OCI-M2 (cell line): ENCODE measurements around the gene ST6GALNAC4.

Experiments used
- DNase-seq: peaks from one replicate; lab custom pipeline; 2025; ENCODE audit not compliant: unreplicated experiment; lab: John Stamatoyannopoulos, UW

Gene ST6GALNAC4

DNA sequence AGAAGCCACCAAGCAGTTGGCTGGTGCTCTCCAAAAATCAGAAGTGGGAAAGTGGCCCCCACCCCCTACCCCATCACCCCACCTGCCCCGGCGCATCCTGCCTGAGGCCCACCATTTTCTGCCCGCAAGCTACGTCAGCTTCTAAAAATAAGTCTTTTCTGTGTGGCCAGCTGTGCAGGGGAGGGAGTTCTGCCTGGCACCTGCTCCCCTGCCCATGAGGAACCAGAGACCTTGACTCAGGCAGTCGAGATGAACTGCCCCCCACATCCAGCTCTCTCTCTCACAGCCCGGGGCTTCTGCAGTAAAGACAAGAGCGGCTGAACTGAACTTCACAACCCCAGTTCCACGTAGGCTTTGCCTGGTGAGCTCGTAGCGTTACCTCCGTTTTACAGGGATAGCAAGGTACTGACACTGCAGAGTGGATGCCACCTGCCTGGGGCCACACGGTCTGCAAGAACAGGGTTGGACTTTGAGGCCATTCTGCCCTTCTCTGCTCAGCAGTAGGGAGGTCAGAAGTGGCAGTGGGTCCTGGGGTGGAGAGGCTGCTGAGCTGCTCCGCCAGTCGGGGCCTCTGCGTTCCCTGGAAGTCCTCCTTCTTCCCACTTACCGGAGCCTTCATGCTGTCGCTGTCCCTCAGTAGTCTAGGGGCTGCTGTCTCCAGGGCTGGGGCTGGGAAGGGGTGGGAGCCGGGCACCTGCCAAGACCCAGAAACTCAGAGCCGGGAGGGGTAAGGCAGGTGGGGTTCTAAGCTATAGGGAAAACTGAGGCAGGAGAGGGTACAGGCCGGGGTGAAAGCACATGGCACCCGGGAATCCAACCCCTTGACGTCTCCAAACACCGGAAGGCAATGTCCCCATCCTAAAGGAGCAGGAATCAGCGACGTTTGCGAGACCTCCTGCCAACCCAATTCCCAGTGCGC is 781 bp downstream of the ST6GALNAC4 start:
- DNase-seq: no peak

DNA sequence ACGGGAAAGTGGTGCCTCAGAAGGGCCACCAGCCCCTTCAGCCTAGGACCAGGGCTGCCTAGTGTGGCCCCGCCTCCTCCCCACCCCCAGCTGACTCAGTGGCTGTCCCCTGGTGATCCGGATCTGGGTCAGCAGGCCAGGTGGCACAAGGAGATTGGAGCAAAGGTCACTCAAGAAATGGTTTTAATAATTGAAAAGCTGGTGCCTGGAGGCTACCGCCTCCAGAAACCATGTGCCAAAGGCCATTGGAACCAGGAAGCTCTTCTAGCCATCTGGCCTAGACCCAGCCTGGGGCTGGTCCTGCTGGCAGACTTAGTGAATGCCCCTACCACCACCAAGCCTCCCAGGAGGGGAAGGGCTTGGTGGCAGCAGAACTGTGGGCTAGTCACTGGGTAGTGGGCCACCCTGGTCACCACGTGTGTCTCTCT is 1.5 kb downstream of the ST6GALNAC4 start:
- no peak for DNase-seq

DNA sequence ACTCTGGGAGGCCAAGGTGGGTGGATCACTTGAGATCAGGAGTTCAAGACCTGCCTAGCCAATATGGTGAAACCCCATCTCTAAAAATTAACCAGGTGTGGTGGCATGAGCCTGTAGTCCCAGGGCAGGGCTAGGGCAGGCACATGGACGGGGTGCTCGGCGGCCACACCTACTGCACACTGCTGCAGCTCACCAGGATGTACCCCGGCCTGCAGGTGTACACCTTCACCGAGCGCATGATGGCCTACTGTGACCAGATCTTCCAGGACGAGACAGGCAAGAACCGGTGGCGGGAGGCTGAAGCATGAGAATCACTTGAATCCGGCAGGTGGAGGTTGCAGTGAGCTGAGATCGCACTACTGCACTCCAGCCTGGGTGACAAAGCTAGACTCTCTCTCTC is 3.2 kb downstream of the ST6GALNAC4 start:
- no peak for DNase-seq

DNA sequence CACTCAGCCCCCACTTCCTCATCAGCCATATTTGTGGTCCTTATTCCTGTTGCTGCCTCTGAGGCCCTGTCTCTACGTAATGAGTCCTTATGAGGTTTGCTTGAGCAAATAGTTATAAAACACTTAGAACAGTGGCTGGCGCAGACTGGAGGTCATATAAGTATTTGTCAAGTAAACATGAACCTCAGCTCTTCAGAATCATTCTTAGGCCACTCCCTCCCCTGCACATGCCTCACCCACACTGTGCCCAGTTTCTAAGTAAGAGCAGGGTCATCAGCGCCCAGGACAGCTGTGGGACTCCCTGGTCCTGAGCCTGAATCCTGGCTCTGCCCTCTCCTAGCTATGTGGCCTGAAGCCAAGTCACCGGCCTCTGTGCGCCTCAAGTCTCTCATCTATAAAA is 4.0 kb downstream of the ST6GALNAC4 start:
- no peak for DNase-seq

DNA sequence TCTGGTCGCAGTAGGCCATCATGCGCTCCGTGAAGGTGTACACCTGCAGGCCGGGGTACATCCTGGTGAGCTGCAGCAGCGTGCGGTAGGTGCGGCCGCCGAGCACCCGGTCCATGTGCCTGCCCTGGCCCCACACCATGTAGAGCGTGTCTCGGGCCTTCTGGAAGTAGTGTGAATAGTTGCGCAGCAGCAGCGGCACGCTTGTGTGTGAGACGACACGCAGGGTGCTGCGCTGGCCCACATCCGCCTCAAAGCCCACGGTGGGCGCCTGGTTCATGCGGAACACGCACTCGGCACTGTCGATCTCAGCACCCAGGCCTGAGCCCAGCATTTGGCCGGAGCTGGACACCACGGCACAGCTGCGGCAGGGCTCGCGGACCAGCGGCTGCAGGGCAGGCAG is 4.5 kb downstream of the ST6GALNAC4 start:
- DNase-seq: no peak

DNA sequence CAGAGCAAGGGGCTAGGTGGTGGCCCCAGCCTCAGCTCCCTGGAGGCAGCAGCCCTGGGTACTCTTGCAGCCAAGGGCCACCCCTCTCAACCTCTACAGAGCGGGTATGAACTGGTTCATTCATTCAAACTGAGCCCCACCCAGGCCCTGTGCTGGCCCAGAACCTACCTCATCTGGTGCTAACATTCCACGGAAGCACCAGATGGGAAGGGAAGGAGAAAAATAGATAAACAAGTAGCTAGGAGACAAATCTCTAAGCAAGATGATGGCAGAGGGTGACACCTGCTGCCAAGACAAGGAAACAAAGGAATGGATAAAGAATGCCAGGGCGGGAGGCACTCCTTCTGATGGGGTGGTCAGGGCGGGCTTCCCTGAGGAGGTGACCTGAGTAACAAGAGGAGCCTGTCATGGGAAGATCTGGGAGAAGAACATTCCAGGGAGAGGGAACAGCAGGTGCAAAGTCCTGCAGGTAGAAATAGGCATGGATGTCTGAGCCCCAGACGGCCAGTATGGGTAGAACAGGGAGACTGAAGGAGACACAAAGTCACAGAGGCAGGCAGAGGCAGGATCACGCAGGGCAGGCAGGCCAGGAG is 6.1 kb downstream of the ST6GALNAC4 start:
- DNase-seq: no peak

DNA sequence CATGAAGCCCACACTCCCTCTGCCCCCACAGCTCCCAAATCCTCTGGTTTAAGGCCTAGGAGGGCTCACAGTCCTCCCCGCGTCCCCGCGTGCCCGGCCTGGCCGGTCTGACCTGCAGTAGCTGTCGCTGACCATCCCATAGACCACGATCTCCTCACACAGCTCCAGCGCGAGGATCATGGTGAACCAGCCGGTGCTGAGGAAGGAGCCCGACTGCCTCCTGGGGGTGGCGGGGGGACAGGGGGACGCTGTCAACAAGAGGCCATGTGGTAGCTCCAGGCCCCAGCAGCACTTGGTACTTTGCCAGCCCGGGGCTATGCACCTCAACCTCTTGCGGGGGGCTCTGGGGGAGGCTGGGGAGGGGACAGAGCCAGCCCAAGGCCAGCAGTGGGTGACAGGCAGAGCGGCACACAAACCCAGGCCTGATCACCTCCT is 7.0 kb downstream of the ST6GALNAC4 start:
- no peak for DNase-seq

DNA sequence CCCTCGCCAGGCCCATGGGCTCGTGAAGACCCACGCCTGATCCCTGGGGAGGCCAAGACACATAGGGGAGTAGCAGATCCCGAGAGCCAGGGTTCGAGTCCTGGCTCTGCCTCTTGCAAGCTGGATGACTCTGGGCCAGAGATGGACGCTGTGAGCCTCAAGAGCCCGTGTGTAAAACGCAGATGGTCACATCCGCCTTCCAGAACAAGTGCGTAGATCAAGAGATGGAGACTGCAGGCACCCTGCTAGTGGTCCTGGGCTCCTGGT is 8.2 kb downstream of the ST6GALNAC4 start:
- DNase-seq: no peak

DNA sequence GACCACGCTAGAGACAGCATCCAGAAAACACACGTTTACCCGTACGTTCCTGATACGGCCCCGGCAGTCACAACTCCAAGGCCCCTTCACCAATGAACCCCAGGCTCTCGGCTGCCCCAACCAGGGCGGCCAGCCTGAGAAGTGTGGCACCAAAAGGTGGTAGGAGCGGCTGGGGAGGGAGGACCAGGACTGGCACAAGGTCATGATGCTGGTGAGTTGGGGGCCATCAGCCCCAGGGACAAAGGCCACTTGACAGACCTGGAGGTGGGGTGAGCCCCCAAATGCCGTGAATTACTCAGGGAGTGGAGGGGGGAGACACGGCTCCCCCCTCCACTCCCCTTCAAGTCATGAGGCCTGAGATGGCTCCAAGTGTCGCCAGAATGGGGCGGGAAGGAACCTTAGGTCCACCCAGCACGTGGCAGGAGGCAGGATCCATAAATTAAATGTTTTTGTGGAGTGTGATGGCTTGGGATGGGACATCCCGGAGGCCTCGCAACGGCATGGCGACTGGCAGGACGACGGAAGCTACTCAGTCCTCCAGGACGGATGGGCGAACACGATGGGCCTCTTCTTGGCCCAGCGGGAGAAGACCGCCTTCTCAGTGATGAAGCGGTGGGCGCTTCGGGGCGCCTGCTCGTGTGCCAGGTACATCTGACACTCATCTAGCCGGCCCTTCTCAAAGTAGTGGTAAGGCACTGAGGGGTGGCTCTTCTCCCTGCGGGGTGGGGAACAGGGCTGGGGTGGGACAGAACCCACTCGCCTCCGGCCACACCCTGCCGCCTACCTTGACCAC is 8.8 kb downstream of the ST6GALNAC4 start:
- DNase-seq: no peak

DNA sequence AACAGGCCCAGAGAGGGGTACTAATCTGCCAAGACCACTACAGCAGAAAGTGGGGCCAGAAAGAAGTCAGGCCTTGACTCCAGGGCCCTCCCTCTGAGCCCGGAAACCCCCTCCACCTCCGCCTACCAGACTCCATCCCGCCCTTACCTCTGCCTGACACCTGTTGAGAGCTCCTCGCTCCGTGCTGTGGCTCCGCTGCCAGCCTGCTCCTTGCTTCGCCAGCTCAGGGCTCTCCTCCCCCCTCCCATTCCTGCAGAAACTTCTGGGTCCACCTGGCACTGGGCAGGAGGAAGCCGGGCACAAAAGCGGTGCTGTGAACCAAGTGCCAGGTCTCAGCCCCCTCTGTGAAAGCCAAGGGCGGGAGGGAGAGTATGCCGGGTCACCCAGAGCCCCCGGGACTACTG is 11.1 kb downstream of the ST6GALNAC4 start:
- no peak for DNase-seq

DNA sequence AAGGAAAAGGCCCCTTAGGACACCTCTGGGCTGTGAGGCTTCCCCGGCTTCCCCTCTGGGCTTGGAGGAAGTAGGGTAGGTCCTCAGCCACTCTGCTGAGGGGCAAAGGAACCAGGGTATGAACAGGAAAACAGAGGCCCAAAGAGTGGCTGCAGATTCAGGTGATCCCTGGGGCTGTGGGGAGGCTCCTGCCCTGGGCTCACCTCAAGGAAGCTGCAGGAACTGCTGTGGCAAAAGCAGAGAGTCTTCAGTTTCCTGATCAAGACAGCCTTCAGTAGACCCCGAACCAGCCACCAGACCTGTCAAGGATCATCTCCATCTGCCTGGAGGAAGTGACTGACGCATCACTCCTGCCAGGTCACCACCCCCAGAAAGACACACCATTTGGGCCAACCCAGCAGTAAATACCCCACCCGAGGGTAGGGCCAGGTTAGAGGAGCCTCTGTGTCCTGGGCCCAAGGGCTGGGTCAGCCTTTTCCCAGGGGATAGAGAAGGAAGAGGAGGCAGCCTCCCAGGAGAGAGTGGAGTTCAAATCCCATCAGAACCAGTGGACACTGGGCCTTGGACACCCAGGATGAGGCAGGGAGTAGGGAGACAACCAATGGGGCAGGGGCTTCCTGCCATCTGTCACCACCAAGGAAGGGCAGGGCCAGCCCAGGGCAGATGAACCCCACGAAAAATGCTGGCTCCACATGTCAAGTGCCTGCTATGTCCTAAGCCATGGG is 11.7 kb downstream of the ST6GALNAC4 start:
- DNase-seq: no peak

DNA sequence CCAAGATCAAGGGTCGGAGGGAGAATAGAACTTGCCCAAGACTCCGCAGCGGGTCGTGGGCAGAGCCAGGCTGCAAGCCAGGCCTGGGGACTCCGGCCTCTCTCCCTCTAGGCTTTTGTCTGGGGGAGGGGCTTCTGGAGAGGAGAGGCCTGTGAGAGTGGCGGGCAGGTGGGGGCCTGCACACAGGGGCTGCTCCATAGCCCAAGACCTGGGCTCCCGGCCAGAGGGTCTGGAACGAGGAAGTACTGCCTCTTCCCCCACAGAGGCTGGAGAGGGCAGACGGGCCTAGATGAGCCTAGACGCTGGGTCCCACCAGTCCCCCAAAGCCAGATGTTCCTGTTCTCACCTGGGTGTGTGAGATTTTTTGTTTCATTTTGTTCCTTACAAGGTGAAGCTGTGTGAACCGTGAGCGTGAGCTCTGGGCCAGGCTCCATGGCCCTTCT is 12.3 kb downstream of the ST6GALNAC4 start:
- no peak for DNase-seq

DNA sequence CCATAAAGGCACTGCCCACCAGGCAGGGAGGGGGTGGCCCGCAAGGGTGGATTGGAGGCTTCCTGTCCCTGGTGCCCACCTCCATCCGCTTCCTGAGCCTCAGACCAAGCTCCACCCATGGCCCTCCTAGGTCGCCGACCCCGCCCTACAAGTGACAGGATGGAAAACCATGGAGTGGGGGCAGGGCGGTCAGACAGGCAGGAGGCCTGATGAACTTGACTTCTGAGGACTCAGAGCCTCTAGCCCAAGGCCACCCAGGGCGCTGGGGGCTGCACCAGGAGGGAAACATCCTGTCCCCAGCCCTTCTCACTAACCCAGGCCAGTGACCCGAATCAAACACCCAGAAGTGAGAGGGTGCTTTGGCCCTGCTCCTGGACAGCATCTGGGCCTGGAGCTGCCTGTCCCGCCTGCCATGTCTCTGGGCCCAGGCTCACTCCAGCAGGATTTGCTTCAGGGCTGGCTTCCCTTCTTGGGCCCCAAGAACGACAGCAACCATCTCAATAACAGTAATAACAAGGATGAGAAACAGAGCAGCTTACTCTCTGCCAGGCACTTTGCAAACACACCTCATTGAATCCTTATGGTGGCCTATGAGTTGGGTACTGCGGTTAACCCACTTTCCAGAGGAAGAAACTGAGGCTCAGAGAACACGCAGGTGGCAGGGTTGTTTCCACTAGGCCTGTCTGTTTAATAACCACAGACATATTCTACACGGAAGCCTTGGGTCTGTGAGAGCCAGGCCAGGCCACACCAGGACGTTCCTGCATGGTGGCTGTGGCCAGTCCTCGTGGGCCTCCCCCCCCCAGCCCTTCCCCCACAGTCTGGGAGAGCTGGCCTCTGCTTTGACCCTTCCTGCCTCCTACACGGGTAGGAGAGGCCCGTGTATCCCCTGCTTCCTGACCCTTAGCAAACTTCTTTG is 13.0 kb downstream of the ST6GALNAC4 start:
- no peak for DNase-seq

DNA sequence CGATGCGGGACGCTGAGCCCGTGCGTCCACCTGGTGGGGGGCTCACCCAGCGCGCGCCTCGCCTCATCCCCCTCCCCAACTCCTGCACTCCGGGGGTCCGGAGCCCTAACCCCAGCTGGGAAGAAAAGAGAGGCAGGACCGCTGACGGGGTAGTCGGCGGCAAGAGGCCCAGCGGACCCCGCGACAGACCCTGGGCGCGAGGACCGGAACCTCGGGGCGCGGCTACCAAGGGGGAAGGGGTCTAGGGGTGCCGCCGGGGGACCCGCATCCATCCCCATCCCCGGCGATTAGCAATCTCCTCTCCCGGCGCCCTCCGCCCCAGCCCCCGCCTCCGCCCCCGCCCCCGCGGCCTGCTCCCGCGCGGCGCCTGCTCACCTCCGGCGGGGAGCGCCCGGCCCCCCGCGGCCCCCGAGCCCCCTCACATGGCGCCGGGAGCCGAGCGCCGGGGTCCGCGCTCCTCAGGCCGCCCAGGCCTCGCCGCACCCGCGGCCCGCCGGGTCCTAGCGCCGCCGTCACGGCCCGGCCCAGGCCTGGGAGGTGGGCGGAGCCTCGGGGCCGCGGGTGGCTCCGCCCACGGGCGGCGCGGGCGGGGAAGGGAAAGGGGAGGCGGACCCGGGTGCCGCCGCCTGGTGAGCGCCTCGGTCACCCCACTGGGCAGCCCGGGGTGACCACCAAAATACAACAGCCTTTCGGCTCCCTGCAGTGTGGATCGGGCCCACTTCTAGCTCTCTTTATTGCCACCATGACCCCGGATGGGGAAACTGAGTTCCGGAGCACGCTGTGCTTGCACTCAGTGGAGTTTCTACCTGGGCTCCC is 17.5 kb downstream of the ST6GALNAC4 start, which contains the start of gene ST6GALNAC6:
TSS of gene ST6GALNAC6 (minus strand) at position 476 of the 816 bp plus-strand sequence. CDS start 1,622 bp downstream, outside the sequence.
- DNase-seq: no peak

DNA sequence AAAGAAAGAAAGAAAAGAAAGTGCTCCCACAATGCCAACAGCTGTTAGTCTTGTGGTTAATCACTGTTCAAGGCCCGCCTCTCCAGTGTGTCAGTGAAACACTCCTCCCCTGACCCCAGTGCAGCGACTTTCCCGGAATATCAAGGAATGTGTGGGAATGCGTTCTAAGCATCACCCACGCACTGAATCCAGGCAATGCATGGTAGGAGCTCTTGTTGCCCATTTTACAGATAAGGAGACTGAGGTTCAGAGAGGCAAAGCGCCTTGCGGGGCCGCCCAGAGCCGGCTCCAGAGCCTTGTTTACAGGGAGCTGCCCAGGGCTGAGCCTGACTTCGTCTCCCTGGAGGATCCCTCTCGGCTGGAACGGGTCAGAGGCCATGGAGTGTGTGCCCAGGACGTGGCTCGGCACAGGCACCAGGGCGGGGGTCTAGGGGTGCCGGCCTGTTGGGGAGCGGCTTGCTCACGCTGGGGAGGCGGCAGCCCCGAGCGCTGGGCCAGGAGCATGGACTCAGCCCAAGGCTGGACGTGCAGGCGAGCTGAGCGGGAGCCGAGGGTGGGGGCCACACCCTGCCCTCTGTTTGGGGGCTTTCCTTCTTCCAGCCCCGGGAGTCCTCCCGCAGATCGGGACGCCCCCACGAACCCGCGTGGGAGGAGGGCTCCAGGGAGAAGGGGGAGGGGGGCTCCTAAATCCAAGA is 18.3 kb downstream of the ST6GALNAC4 start:
- DNase-seq: no peak

DNA sequence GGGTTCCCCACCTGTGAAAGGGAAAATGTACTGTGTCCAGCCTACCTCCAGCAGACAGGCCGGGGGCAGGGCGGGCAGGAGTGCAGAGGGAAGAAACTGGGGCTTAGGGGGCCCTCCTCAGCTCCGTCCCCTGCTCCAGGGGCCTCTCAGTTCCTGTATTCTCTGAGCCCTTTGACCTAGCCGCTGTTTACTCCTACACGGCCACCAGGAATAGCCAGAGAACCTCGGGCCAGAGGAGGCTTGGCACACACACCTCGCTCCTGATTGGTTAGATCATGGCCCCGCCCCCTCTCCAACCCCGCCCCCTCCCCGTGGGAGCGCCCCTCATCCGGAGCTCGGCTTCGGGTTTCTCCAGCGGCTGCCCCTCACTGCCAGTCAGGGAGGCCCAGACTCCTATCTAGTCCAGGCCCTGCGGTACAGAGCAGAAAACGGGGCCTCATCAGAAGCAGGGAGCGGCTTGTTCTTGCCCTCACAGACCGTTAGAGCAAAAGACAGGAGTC is 19.6 kb downstream of the ST6GALNAC4 start:
- no peak for DNase-seq

DNA sequence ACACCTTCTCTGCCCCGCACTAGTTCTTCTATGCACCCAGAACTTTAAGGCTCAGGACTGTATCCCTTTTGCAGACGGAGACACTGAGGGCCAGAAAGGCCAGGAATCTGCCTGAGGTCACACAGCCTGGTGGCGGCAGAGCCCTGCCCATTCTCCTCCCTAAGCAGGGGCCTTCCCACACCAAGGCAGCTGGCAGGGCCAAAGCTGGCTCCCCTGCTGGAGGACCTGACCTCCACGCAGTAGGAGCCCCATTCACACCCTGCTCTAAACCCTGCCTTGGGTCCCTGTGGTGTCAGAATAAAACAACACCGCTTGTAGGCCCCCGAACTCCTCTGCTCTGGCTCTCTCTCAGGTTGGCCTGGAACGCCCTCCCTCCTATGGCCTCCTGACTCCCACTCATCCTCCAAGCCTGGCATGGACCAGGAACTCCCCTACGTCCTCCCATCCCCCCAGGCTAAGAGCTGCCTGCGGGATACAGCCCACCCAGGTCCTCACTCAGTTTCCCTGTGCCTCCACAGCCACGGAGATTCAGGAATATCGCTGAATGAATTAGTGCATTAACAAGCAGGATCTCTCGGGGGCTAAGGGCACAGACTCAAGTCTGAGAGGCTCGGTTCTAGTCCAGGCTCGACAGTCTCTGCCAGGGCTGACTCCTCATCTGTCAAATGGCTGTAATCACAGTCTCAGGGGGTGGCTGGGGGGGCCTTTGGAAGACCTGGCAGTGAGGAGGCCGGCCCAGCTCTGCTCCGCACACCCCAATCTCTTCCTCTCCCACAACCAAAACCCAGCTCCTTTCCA is 20.2 kb downstream of the ST6GALNAC4 start:
- DNase-seq: no peak

DNA sequence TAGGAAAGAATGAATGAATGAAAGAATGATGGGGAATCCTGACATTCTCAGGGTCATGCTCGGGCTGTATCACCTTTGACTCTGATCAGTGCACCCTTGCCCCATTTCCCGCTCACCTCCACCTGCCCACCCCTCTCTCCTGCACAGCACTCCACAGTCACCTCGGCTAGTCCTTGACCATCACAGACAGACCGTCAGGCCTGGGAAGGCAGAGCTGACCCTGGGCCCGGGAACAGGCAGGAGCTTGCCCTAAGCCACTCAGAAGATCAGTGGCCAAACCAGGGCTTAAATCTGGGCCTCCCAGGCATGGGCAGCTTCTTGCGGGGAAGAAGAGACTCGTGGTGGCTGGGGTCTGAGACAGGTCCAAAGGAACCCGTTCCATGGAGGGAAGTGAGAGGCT is 21.0 kb downstream of the ST6GALNAC4 start:
- DNase-seq: no peak
